Right hindlimb (tissue), 1 donor: Measurements from ENCODE around the gene PIGS.
"Not testable (repeated sequence)": the region's sequence is repeated elsewhere in the genome, so short reads cannot be mapped to it uniquely, and the experiment has no call there.

Experiments used
- DNase-seq: peaks from one replicate; pipeline ENCODE4 v3.0.0-alpha.2; 2018

The PIGS gene

DNA sequence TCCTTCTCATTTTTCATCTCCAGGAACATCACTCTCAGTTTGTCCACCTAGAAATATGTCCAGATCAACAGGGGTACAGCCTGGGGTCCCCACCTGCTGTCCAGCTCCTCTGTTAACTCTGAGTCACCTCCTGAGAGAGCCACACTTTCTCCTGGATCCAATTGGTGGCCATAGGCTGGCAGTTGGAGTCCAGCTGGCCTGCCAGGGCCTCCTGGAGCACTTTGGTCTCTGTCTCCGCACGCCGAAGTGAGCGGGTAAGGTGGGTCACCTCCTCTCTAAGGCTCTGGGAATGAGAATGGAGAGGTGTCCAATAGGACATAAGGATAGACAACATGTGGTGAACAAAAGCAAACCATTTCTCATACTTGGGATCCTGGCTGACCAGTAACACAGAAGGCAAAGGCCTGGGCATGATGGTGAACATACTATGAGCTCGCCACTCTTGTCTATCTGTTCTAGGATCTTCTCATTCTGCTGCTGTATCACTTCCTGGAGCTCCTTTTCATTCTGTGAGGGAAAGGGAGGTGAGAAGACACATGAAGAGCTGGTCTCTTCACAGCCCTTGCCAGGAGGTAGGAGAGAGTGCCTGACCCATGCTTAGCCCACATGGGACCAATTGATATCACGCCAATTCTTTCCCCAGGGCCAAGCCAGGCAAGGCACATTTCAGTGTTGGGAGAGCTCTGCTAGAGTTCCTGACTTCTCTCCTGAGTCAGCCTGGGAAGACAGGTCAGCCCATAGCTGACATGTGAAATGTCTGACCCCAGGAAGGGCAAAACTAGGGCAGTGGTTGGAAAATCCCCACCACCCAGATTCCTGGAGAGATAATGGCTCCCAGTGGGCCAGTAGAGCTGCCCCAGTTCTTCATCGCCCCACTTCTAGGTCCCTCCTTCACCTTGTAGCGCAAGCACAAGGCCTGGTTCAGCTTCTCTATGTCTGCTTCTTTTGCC is 7.2 kb upstream of the PIGS start:
- no peak for DNase-seq

DNA sequence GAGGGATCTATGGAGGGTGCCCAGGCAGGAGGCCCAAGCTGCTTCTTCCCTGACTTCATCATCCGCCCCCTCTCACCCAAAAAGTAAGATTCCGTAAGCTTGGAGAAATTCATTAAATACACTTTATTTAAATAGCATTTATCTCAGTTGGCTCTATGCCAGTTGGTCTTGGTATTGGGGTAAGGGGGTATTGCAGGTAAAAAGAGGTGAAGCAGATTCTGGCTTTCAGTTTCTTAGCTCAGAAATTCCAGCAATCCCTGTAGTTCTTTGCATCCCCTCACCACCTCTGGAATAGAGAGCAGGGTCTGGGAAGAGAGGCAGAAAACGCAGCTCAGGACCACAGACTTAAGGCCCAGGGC is 6.1 kb upstream of the PIGS start:
- no peak for DNase-seq

DNA sequence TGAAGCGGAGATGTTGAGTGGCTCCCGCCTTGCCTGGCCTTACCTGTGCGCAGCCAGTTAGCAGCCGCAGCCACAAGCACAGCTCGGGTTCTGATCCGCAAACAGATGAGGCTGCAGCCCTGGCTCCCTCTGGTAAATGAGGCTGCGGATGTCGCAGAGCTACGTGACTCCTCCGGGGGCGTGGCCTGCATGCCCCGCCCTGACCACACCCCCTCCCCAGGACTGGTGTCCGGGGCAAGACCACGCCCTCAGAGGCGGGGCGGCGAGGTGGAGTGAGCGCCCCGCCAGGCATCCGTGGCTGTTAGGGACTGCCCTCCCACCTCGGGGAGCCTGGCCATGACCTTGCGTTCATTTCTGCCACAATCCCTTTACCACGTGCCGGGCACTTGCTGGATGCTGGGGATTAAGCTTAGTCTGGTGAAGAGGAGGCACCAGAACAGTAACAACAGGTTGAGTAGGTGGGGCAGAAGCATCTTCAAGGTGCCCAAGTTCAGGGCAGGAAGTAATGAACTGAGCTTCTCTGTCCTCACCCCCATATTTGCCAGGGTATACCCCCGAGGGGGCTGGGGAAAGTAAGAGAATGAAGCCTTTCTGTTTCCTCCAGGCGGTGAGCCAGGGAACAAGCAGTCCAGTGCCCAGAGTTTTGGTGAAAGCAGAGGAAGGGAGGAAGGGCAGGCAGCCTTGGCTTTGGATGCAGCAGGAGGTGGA is 5.6 kb upstream of the PIGS start, which contains the start of gene ALDOC:
ALDOC (minus strand) TSS at position 138 of the 708 bp plus-strand sequence. CDS start 1,363 bp downstream, outside the sequence.
- peak; percentile 90 for DNase-seq

DNA sequence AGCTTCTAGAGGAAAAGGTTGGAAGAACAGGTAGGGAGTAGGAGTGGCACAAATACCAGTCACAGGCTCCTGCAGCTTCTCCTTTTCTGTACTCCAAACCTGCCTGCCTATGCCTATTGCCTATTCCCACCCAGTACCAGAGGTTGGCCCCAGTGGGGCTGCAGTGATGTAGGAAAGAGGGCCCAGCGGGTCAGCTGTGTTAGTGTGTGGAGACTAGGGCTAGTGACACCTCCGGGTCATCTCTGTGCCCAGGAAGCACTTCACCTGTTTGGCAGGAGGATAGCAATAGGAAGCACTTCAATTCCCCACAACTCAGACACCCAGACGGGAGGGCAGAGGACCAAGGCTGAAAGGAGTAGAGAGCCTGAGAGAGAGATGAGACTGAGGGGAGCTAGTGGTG is 4.7 kb upstream of the PIGS start:
- not testable (repeated sequence) for DNase-seq

GRCh38 chr17:28575126-28575795 is 3.9 kb upstream of the PIGS start:
- no peak for DNase-seq

GRCh38 chr17:28574526-28574925 is 3.2 kb upstream of the PIGS start:
- DNase-seq, result no peak

- DNase-seq, result no peak
These were observed 2.7 kb upstream of the PIGS start for GRCh38 chr17:28573966-28574480.

DNA sequence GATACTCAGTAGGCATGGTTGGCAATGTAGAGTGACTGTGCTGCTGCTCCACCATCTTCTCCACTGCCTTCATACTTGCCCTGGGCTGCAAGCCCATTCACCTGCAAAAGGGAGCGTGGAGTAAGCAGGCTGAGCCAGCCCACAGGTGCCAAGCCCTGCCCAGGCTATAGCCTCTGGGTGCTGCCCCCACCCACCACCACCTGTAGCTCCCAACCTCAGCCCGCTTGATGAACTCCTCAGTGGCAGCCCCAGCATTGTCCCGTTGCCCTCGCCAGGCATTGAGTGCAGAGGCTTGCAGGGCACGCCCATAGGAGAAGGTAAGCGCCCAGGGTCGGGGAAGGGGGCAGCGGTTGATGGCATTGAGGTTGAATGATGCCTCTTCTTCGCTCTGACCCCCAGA is 2.2 kb upstream of the PIGS start:
- DNase-seq, result no peak

- DNase-seq, result no peak
These were observed 1.7 kb upstream of the PIGS start for GRCh38 chr17:28573040-28573380.

DNA sequence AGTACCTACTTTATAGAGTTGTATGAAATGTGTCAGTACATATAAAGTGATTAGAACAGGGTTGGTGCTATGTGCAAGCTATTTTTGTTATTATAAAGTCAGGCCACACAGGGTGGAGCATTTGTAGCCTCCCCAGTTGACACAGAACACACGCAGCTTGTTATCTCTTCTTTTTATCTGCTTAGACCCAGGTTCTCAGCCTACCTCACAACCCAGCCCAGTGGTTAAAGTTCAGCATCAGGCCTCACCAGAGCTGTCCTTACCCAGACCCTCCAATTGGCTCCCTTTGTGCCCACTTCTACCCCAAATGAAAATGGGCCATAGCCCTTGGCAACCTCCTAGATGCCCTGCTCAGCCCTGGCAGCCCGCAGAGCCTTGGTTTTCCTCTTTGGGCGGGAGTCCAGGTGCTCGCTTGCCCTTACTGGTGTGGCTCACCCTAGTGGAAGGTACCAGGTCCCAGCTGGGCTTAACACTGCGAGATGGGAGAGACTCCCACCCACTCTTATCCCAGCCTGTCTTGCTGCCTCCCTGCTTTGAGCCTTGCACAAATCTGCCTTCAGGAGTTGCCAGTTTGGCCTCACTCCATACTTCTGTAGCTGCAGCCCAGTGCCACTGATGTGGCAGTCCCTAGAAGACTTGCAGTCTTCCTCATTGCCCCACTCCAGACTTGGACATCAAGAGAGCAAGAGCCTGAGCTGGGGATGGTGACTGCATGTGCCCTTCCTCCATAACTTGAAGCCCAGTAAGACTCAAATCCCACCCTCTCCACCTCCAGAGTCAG is 1.1 kb upstream of the PIGS start:
- no peak for DNase-seq

DNA sequence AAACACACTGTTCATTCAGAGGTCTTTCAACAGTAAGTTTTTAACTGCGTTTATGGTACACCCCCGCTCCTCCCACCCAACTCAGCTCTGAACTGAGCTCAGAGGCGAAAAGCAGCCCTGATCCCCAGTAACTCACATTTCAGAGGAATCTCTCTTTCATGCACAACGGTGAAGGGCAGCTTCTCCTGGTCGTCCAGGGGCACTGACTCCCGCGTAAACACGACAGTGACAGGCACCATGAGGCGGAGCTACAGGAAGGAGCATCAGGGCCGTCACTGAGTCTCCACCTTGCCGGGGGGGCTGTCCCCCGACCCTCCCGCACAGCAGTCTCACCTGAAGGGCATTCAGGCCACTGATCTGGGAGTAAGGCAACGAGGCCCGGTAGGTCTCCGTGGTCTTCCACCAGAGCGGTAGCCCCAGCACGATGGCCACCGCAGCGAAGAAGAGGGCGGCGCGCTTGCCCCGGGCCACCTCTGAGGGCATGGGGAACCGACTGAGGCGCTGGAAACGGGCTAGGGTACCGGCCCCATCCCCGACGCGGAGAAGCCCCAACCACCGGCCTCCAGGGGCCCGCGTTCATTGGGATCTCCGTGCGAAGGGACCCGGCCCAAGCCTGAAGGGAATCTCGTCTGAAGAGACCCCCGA is 486 bp downstream of the PIGS start:
- no peak for DNase-seq

DNA sequence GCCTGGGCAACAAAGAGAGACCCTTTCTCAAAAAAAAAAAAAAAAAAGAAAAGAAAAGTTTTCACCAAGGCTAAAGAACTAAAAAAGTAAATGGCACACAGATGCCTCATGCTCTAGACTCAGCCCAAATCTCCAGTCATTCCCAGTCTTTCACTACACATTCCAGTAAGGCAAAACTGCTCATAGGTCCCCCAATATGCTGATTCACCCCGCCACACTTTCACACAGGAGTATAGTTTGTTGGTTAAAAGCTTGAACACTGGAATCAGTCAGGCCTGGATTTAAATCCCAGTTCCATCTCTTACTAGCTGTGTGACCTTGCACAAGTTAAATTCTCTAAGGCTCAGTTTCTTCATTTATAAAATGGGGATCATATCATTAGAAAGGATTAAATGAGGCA is 1.9 kb downstream of the PIGS start:
- DNase-seq, result no peak

DNA sequence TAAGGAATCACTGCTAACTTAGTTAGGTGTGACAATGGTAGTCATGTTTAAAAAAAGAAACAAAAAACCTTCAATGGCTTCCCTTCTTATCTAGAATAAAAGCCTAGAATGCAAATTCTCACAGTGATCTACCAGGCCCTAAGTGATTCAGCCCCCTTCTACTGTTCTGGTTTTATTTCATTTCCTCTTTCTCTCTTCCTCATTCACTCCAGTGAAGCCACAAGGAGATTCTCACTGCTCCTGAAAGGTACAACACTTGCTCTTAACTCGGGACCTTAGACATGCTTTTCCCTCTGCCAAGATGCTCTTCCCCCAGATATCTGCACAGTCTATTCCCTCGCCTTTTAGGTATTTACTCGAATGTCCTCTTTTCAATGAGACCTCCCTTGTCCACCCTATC is 3.7 kb downstream of the PIGS start:
- DNase-seq, result no peak

DNA sequence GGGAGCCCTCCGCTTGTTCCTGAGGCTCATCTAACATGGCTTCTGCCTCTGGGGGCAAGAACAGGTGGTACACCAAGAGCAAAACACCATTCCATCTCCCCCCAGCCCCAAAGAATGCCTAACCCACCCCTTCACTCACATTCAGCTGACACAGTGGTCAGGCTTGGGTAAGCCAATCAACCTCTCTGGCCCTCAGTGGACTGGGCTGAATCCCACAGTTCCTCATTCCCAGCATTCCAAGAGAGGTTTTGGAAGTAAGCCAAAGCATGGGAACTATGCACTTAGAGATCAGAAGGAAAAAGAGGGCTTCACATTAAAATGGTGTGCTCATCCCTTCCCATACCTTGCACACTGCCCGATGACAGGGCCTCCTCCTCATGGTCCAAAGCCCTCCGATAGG is 7.8 kb downstream of the PIGS start:
- DNase-seq, result no peak

DNA sequence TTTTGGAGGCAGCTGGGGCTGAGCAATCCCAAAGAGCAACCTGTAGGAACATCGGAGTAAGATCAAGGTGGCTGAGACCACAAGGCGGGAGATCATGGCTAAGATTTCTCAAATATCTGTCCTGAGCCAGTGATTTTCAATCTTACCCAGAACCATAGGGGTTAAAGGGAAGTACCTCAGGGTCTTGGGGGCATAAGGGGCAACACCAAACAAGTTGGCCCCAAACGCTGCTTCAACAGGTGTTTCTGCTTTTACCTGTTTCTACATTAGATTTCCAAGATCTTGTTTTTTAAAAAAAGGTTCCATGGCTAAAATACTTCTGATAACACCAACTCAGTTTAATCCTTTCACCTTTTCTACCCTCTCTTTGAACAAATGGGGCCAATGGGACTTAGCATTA is 16.3 kb downstream of the PIGS start:
- DNase-seq, result no peak

- no peak for DNase-seq
These were observed 16.8 kb downstream of the PIGS start for GRCh38 chr17:28554565-28554964.

DNA sequence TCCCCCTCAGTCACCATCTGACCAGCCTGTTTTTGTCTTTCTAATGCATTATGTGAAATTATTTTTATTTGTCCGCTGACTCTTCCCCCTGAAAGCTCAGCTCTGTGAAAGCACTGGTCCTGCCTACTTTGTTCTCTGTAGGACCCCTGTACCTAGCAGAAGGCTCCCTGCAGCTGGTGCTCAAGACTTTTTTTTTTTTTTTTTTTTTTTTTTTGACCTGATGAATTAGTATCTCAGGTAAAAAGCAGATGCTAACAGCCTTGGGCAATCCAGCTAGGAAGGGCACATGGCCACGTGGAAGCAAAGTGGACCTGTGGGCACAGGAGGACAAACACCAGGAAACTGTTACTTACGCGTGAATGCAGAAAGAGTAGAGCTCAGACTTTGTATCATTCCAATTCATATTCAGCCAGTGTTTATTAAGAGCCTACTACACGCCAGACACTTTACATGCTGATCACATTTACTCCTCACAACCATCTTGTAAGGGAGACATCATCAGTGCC is 18.3 kb downstream of the PIGS start:
- no peak for DNase-seq

GRCh38 chr17:28552176-28552999 is 18.9 kb downstream of the PIGS start, which contains the start of gene UNC119:
Gene UNC119, minus strand, starts transcription at chr17:28552624. Its CDS starts 67 bp downstream, at chr17:28552557.
- peak; percentile 88 for DNase-seq

GRCh38 chr17:28551421-28552175 is 19.7 kb downstream of the PIGS start:
- DNase-seq, result no peak

- DNase-seq, result no peak
These were observed 20.5 kb downstream of the PIGS start for GRCh38 chr17:28550858-28551257.
